ENCODE measurements around the gene CDH20.

CDH20 gene

GRCh38 chr18:61575419-61575818 lies 242.2 kb downstream of the CDH20 start:
- H3K4me3 ChIP-seq (ENCODE audit: low read depth, low read length): no peak overlapping the region
- no peak for DNase-seq (ENCODE audit: low read depth)
- TF ChIP-seq MYC (IDR thresholded peaks at IDR 0.05; ENCODE audit: low read depth, low read length) (no peak), POLR2A (IDR thresholded peaks at IDR 0.05; ENCODE audit: extremely low read depth, insufficient read length) (no peak), MAX (IDR thresholded peaks at IDR 0.05; ENCODE audit: low read depth, low read length) (no peak), CTCF (IDR thresholded peaks at IDR 0.05; ENCODE audit: low read depth, low read length) (no peak)

- H3K4me3 ChIP-seq (ENCODE audit: low read depth, low read length): no peak overlapping the region
- TF ChIP-seq MAX (IDR thresholded peaks at IDR 0.05; ENCODE audit: low read depth, low read length): no peak
- TF ChIP-seq MYC (IDR thresholded peaks at IDR 0.05; ENCODE audit: low read depth, low read length): no peak
- TF ChIP-seq POLR2A (IDR thresholded peaks at IDR 0.05; ENCODE audit: extremely low read depth, insufficient read length): no peak
- no peak for TF ChIP-seq CTCF (IDR thresholded peaks at IDR 0.05; ENCODE audit: low read depth, low read length)
- DNase-seq (ENCODE audit: low read depth): no peak
These were observed 245.6 kb downstream of the CDH20 start for GRCh38 chr18:61578846-61579245.

GRCh38 chr18:61579581-61579980 lies 246.4 kb downstream of the CDH20 start:
- no peak for DNase-seq (ENCODE audit: low read depth)
- no peak for TF ChIP-seq MAX (IDR thresholded peaks at IDR 0.05; ENCODE audit: low read depth, low read length)
- TF ChIP-seq CTCF (IDR thresholded peaks at IDR 0.05; ENCODE audit: low read depth, low read length): no peak
- no peak for TF ChIP-seq MYC (IDR thresholded peaks at IDR 0.05; ENCODE audit: low read depth, low read length)
- no peak for TF ChIP-seq POLR2A (IDR thresholded peaks at IDR 0.05; ENCODE audit: extremely low read depth, insufficient read length)
- no peak overlapping the region for H3K4me3 ChIP-seq (ENCODE audit: low read depth, low read length)

GRCh38 chr18:61580046-61580445 lies 246.8 kb downstream of the CDH20 start:
- no peak overlapping the region for H3K4me3 ChIP-seq (ENCODE audit: low read depth, low read length)
- TF ChIP-seq POLR2A (IDR thresholded peaks at IDR 0.05; ENCODE audit: extremely low read depth, insufficient read length) (no peak), CTCF (IDR thresholded peaks at IDR 0.05; ENCODE audit: low read depth, low read length) (no peak), MAX (IDR thresholded peaks at IDR 0.05; ENCODE audit: low read depth, low read length) (no peak), MYC (IDR thresholded peaks at IDR 0.05; ENCODE audit: low read depth, low read length) (no peak)
- DNase-seq (ENCODE audit: low read depth): no peak

- no peak overlapping the region for H3K4me3 ChIP-seq (ENCODE audit: low read depth, low read length)
- DNase-seq (ENCODE audit: low read depth): peak; percentile 52
- no peak for TF ChIP-seq MYC (IDR thresholded peaks at IDR 0.05; ENCODE audit: low read depth, low read length)
- TF ChIP-seq CTCF (IDR thresholded peaks at IDR 0.05; ENCODE audit: low read depth, low read length): peak; percentile 86
These were observed 248.5 kb downstream of the CDH20 start for GRCh38 chr18:61581578-61582201.

GRCh38 chr18:61582202-61582710 lies 249.0 kb downstream of the CDH20 start:
- no peak for DNase-seq (ENCODE audit: low read depth)
- TF ChIP-seq POLR2A (IDR thresholded peaks at IDR 0.05; ENCODE audit: extremely low read depth, insufficient read length): no peak
- no peak for TF ChIP-seq MAX (IDR thresholded peaks at IDR 0.05; ENCODE audit: low read depth, low read length)
- TF ChIP-seq CTCF (IDR thresholded peaks at IDR 0.05; ENCODE audit: low read depth, low read length): no peak
- no peak for TF ChIP-seq MYC (IDR thresholded peaks at IDR 0.05; ENCODE audit: low read depth, low read length)
- H3K4me3 ChIP-seq (ENCODE audit: low read depth, low read length): no peak overlapping the region
